GM12878 (cell line): ENCODE results near the gene CCDC8. TPM values are rescaled to one million over a fixed set of nuclear protein-coding genes. Genes with fewer than 3 reads are reported as not detected.

Source experiments
- ATAC-seq: fragments of 200-7000 bp; cut with Tn5 transposase; 3 replicates; pipeline ENCODE4 v1.9.1; 2020; ENCODE audit warnings: mild to moderate bottlenecking, moderate library complexity
- BruUV-seq: library from RNA; stranded (reverse); fragments of 400-500 nt; replicated peaks from 2 replicates; lab custom pipeline; 2021; lab: Mats Ljungman, UMichigan
- CTCF ChIA-PET: fragments of 300-600 bp; sonication (Branson Sonifier 250); formaldehyde crosslinking; extraction: SDS; loops from one replicate; lab custom pipeline; 2021; ENCODE audit warnings: inconsistent platforms; lab: Yijun Ruan, JAX
- POLR2A ChIA-PET: fragments of 350-600 bp; formaldehyde crosslinking; extraction: SDS; loops from one replicate; lab custom pipeline; 2021; ENCODE audit warnings: inconsistent platforms; lab: Charles Lee
- RAD21 ChIA-PET: fragments of 300-600 bp; sonication (Branson Sonifier 250); formaldehyde crosslinking; loops from one replicate; lab custom pipeline; 2023; ENCODE audit warnings: antibody characterized with exemption; ENCODE audit not compliant: unreplicated experiment; lab: Charles Lee
- SMC1A ChIA-PET: fragments of 300-600 bp; sonication (Branson Sonifier 250); formaldehyde crosslinking; loops from one replicate; lab custom pipeline; 2023; ENCODE audit not compliant: unreplicated experiment, uncharacterized antibody; lab: Charles Lee
- DNase-seq: peaks from one replicate; pipeline ENCODE4 v3.0.0-alpha.2; 2011; ENCODE audit warnings: low read depth, low spot score
- FAIRE-seq: peaks from 3 replicates; lab custom pipeline; 2011; peaks lifted over from hg19 to GRCh38; lab: Jason Lieb, UNC
- H2AFZ ChIP-seq: 2 replicates; pipeline ENCODE4 v1.6.0; 2011; ENCODE audit warnings: low read depth, low read length, control low read depth; ENCODE audit not compliant: control insufficient read depth
- H3K27ac ChIP-seq: 2 replicates; pipeline ENCODE4 v1.5.1; 2011; ENCODE audit warnings: control low read depth; ENCODE audit not compliant: control insufficient read depth, insufficient read depth
- H3K27me3 ChIP-seq, 2 experiments: replicated peaks in 1 of 2; 2 replicates each; pipeline versions ENCODE4 v1.6.0 to v1.6.1; 2011; ENCODE audit warnings: low read length in 1 of 2; ENCODE audit not compliant: control insufficient read depth in 2 of 2, insufficient read depth in 2 of 2
- H3K36me3 ChIP-seq, 2 experiments: 2 replicates each; pipeline ENCODE4 v1.5.1; 2011; ENCODE audit warnings: low read length in 1 of 2; ENCODE audit not compliant: control insufficient read depth in 2 of 2, insufficient read depth in 2 of 2
- H3K4me1 ChIP-seq: 2 replicates; pipeline ENCODE4 v1.6.1; 2011; ENCODE audit warnings: mild to moderate bottlenecking, low read length, moderate library complexity, mixed read lengths; ENCODE audit not compliant: control insufficient read depth, insufficient read depth
- H3K4me2 ChIP-seq: 2 replicates; pipeline ENCODE4 v1.6.0; 2011; ENCODE audit warnings: control low read depth; ENCODE audit not compliant: control insufficient read depth, insufficient read depth
- H3K4me3 ChIP-seq: fragments of 200-600 bp; sonication (generic); 2 replicates; pipeline ENCODE4 v1.5.1; 2016
- H3K79me2 ChIP-seq: 2 replicates; pipeline ENCODE4 v1.6.0; 2011; ENCODE audit warnings: low read length; ENCODE audit not compliant: control insufficient read depth, insufficient read depth
- H3K9ac ChIP-seq: 2 replicates; pipeline ENCODE4 v1.8.0; 2011; ENCODE audit warnings: low read length, control low read depth, mixed read lengths; ENCODE audit not compliant: control insufficient read depth, insufficient read depth
- H3K9me3 ChIP-seq: replicated peaks from 3 replicates; pipeline ENCODE4 v1.5.1; 2011; ENCODE audit warnings: mild to moderate bottlenecking, low read length; ENCODE audit not compliant: control insufficient read depth, insufficient read depth
- H4K20me1 ChIP-seq: 2 replicates; pipeline ENCODE4 v1.6.0; 2011; ENCODE audit not compliant: control insufficient read depth, insufficient read depth
- BACH1 ChIP-seq: fragments of 450-650 bp; IDR thresholded peaks from 2 replicates; pipeline ENCODE4 v1.6.1; 2017; ENCODE audit warnings: mild to moderate bottlenecking, borderline replicate concordance
- FOS ChIP-seq: IDR thresholded peaks from 3 replicates; pipeline ENCODE4 v1.6.1; 2011; ENCODE audit warnings: borderline replicate concordance; ENCODE audit not compliant: insufficient read length; ENCODE audit errors: extremely low read depth
- FOXK2 ChIP-seq: fragments of 450-650 bp; IDR thresholded peaks from 2 replicates; pipeline ENCODE4 v1.6.1; 2017; ENCODE audit warnings: mild to moderate bottlenecking, moderate library complexity
- MEF2B ChIP-seq: fragments of 450-650 bp; IDR thresholded peaks from 2 replicates; pipeline ENCODE4 v1.6.1; 2018; ENCODE audit warnings: mild to moderate bottlenecking, moderate library complexity; ENCODE audit not compliant: partially characterized antibody, poor library complexity, severe bottlenecking
- MTA2 ChIP-seq: fragments of 450-650 bp; IDR thresholded peaks from 2 replicates; pipeline ENCODE4 v1.6.1; 2016; ENCODE audit warnings: low read depth, mild to moderate bottlenecking, moderate library complexity
- MXI1 ChIP-seq: fragments of 150-350 bp; IDR thresholded peaks from 2 replicates; pipeline ENCODE4 v1.6.1; 2011; ENCODE audit warnings: low read depth, mild to moderate bottlenecking, inconsistent platforms, low read length, improper control_type of control experiment
- NBN ChIP-seq: fragments of 450-650 bp; IDR thresholded peaks from 2 replicates; pipeline ENCODE4 v1.6.1; 2016
- PML ChIP-seq: IDR thresholded peaks from 2 replicates; pipeline ENCODE4 v1.6.1; 2012; ENCODE audit warnings: low read length, inconsistent platforms
- POLR2AphosphoS2 ChIP-seq: IDR thresholded peaks from 2 replicates; pipeline ENCODE4 v1.6.1; 2011; ENCODE audit warnings: low read depth, mild to moderate bottlenecking, low read length, improper control_type of control experiment, moderate library complexity
- RAD21 ChIP-seq: IDR thresholded peaks from 2 replicates; pipeline ENCODE4 v1.6.1; 2011; ENCODE audit warnings: mild to moderate bottlenecking, low read depth, low read length, moderate library complexity; ENCODE audit not compliant: insufficient read depth
- RB1 ChIP-seq: fragments of 450-650 bp; formaldehyde crosslinking; IDR thresholded peaks from 2 replicates; pipeline ENCODE4 v1.6.1; 2017; ENCODE audit warnings: mild to moderate bottlenecking, borderline replicate concordance
- RBBP5 ChIP-seq: fragments of 200-600 bp; sonication (generic); conservative IDR thresholded peaks from 2 replicates; pipeline ENCODE4 v1.6.1; 2016
- TAF1 ChIP-seq: IDR thresholded peaks from 2 replicates; pipeline ENCODE4 v1.6.1; 2011; ENCODE audit warnings: mild to moderate bottlenecking, low read depth, low read length, borderline replicate concordance
- TCF12 ChIP-seq: IDR thresholded peaks from 2 replicates; pipeline ENCODE4 v1.6.1; 2011; ENCODE audit warnings: low read depth, mild to moderate bottlenecking, low read length
- TCF3 ChIP-seq: IDR thresholded peaks from 2 replicates; pipeline ENCODE4 v1.6.1; 2012; ENCODE audit warnings: low read depth, mild to moderate bottlenecking, low read length, borderline replicate concordance; ENCODE audit not compliant: insufficient read depth
- YY1 ChIP-seq: IDR thresholded peaks from 2 replicates; pipeline ENCODE4 v1.6.1; 2011; ENCODE audit warnings: low read depth, mild to moderate bottlenecking, low read length
- WGBS: methylation state at CpG from one replicate; pipeline ENCODE4 v1.1.6; 2016; ENCODE audit warnings: low lambda C conversion rate; ENCODE audit not compliant: insufficient replicate concordance, insufficient coverage; ENCODE audit errors: missing lambda C conversion rate; 5-methylcytosine and 5-hydroxymethylcytosine counted together
- in situ Hi-C: fragments of 300-500 bp; cut with MboI; formaldehyde crosslinking; loops from 9 replicates; pipeline ENCODE4 v1.14.3; 2018; ENCODE audit warnings: mixed read lengths
- intact Hi-C: fragments of 100-400 bp; cut with micrococcal nuclease; formaldehyde crosslinking; loops from one replicate; pipeline ENCODE4 v1.14.2; 2022; ENCODE audit not compliant: unreplicated experiment
- polyA plus RNA-seq, 11 experiments: library from polyadenylated mRNA; depleted of rRNA in 4 of 11; unstranded in 6 of 11; stranded (reverse) in 5 of 11; fragments of >200 nt; fragmentation: Nextera tagmentation in 4 of 11; fragmentation: Illumina TruSeq in 1 of 11; extraction: Ambion mirVana in 4 of 11; extraction: Trizol in 1 of 11; gene quantifications; 1 replicate in 1 of 11; 2 replicates in 10 of 11; pipeline versions ENCODE4 v1.2.1 to v1.2.3, GENCODE V29; 2011 to 2016; ENCODE audit warnings: inconsistent platforms in 2 of 11, missing spikeins in 2 of 11, low read depth in 1 of 11
- total RNA-seq, 4 experiments: library from RNA; depleted of rRNA in 3 of 4; stranded (reverse); fragments of >200 nt in 3 of 4; fragmentation: Illumina TruSeq in 1 of 4; extraction: Trizol in 1 of 4; gene quantifications; 2 replicates each; pipeline versions ENCODE4 v1.2.1 to v1.2.3, GENCODE V29; 2013 to 2021
- TF ChIP-seq, protein P1 (sequence below): fragments of 450-650 bp; formaldehyde crosslinking; IDR thresholded peaks from 2 replicates; pipeline ENCODE4 v1.5.0; 2022; ENCODE audit warnings: mild to moderate bottlenecking, missing genetic modification characterization
- TF ChIP-seq, protein P2 (sequence below): fragments of 450-650 bp; IDR thresholded peaks from 2 replicates; pipeline ENCODE4 v1.6.1; 2016; ENCODE audit warnings: mild to moderate bottlenecking
- TF ChIP-seq, protein P3 (sequence below): fragments of 450-650 bp; IDR thresholded peaks from 2 replicates; pipeline ENCODE4 v1.6.1; 2014; ENCODE audit warnings: mild to moderate bottlenecking

Gene CCDC8
- total and polyA plus RNA-seq, 10 of the 15 experiments (the other 5 are each of a cell fraction or from before 2014, with no cell fraction given): under 0.01 to 0.15 (median 0.05) TPM; not detected in 5

DNA sequence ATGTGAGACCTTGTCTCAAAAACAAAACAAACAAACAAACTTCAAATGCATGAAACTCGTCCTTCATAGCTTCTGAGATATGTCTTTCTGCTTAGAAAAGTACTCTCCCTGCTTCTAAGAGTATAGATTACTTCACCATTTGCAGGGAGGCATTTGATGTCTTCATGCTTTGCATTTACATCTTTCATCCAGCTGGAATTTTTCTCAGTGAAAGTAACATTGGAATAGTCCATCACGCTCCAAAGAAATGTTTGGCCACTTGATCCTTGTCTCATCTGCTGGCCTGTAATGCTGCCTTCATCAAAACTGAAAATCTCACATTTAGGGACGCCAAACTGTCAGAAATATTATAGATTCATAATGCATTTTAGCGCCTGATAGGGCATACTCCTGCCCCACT, 38.8 kb upstream of the CCDC8 start (continued):
- TF ChIP-seq RAD21 (no peak), PML (no peak), YY1 (no peak), TCF12 (no peak), RB1 (no peak), BACH1 (no peak), MEF2B (no peak), FOS (no peak), POLR2AphosphoS2 (no peak), NBN (no peak)
- TF ChIP-seq, protein P1, sequence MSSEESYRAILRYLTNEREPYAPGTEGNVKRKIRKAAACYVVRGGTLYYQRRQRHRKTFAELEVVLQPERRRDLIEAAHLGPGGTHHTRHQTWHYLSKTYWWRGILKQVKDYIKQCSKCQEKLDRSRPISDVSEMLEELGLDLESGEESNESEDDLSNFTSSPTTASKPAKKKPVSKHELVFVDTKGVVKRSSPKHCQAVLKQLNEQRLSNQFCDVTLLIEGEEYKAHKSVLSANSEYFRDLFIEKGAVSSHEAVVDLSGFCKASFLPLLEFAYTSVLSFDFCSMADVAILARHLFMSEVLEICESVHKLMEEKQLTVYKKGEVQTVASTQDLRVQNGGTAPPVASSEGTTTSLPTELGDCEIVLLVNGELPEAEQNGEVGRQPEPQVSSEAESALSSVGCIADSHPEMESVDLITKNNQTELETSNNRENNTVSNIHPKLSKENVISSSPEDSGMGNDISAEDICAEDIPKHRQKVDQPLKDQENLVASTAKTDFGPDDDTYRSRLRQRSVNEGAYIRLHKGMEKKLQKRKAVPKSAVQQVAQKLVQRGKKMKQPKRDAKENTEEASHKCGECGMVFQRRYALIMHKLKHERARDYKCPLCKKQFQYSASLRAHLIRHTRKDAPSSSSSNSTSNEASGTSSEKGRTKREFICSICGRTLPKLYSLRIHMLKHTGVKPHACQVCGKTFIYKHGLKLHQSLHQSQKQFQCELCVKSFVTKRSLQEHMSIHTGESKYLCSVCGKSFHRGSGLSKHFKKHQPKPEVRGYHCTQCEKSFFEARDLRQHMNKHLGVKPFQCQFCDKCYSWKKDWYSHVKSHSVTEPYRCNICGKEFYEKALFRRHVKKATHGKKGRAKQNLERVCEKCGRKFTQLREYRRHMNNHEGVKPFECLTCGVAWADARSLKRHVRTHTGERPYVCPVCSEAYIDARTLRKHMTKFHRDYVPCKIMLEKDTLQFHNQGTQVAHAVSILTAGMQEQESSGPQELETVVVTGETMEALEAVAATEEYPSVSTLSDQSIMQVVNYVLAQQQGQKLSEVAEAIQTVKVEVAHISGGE: no peak

DNA sequence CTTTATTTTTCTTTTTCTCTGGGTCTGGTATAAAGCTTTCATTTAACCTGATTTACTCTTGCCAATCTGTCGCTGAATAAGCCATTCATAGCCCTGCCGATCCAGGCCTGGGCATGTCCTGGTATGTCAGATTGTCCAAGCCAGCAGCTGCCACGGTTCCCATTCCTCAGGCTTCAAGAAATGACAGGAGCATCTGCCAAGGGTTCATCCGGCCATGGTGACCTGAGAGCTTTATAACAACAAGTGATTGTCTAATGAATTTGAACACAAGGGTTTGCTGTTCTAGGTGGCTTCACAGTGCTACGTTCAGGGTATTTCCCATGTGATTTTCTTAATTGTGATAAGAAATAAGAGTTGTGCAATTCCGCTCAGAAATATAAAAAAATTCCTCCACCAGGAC, 38.0 kb upstream of the CCDC8 start:
- DNase-seq (no peak), FAIRE-seq (no peak), ATAC-seq (no peak)
- Histone ChIP-seq H3K36me3 (no peaks in the 10 kb centered on the region), H2AFZ (no peak overlapping the region), H3K27me3 (no peaks in the 10 kb centered on the region; a peak in 1 of 4 replicates), H4K20me1 (no peaks in the 10 kb centered on the region), H3K9me3 (no peaks in the 10 kb centered on the region; the same call in 2 of the 3 replicates), H3K27ac (no peak overlapping the region), H3K9ac (no peak overlapping the region), H3K4me3 (no peak overlapping the region), H3K4me2 (no peak overlapping the region), H3K4me1 (no peaks in the 10 kb centered on the region), H3K79me2 (no peaks in the 10 kb centered on the region)
- ChIA-PET CTCF (interaction anchor here (1.6 kb wide), 1 partner anchor 14 kb away, joined by 3 read pairs; no protein-coding TSS in a partner anchor), RAD21 (no interaction called here), POLR2A (no interaction called here), SMC1A (interaction anchor here (1.3 kb wide), 1 partner anchor 10 kb away, joined by 4 read pairs; no protein-coding TSS in a partner anchor)
- no TSS peak for BruUV-seq
- in situ Hi-C loops (no loop called here), intact Hi-C loops (no loop called here)
- 46% methylated on average over 6 of the region's 6 CpGs for WGBS
- TF ChIP-seq RBBP5: no peak
- no peak for TF ChIP-seq MXI1
- TF ChIP-seq TAF1: no peak
- TF ChIP-seq TCF12: no peak
- no peak for TF ChIP-seq TCF3
- no peak for TF ChIP-seq MTA2
- TF ChIP-seq, protein P2, sequence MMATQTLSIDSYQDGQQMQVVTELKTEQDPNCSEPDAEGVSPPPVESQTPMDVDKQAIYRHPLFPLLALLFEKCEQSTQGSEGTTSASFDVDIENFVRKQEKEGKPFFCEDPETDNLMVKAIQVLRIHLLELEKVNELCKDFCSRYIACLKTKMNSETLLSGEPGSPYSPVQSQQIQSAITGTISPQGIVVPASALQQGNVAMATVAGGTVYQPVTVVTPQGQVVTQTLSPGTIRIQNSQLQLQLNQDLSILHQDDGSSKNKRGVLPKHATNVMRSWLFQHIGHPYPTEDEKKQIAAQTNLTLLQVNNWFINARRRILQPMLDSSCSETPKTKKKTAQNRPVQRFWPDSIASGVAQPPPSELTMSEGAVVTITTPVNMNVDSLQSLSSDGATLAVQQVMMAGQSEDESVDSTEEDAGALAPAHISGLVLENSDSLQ: no peak
- TF ChIP-seq, protein P3, sequence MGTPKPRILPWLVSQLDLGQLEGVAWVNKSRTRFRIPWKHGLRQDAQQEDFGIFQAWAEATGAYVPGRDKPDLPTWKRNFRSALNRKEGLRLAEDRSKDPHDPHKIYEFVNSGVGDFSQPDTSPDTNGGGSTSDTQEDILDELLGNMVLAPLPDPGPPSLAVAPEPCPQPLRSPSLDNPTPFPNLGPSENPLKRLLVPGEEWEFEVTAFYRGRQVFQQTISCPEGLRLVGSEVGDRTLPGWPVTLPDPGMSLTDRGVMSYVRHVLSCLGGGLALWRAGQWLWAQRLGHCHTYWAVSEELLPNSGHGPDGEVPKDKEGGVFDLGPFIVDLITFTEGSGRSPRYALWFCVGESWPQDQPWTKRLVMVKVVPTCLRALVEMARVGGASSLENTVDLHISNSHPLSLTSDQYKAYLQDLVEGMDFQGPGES: no peak
- no peak for TF ChIP-seq FOXK2
